Esophagus squamous epithelium (tissue), 5 donors: ENCODE data around the gene PATL2. TPM values are rescaled to one million over a fixed set of nuclear protein-coding genes. Genes with fewer than 3 reads are reported as not detected.
"Not testable (repeated sequence)": the region's sequence is repeated elsewhere in the genome, so short reads cannot be mapped to it uniquely, and the experiment has no call there.

ENCODE experiments used
- DNase-seq: peaks from one replicate; lab custom pipeline; 2025; lab: John Stamatoyannopoulos, UW
- H3K27ac ChIP-seq, 4 donors: fragments of 200-600 bp; sonication (generic); one replicate each; pipeline ENCODE4 v1.5.1; 2016 to 2019; ENCODE audit warnings: mild to moderate bottlenecking in 1 of 4
- H3K27me3 ChIP-seq, 4 donors: fragments of 200-600 bp; sonication (generic); 1 replicate in 3 of 4; 2 replicates in 1 of 4; pipeline versions ENCODE4 v1.5.1 to v1.6.0; 2017 to 2021; ENCODE audit warnings: antibody characterized with exemption in 1 of 4
- H3K36me3 ChIP-seq, 3 donors: fragments of 200-600 bp; sonication (generic); one replicate each; pipeline ENCODE4 v1.5.1; 2016 to 2019
- H3K4me1 ChIP-seq, 3 donors: fragments of 200-600 bp; sonication (generic); one replicate each; pipeline ENCODE4 v1.5.1; 2017 to 2019
- H3K4me3 ChIP-seq, 4 donors: fragments of 200-600 bp; sonication (generic); 1 replicate in 3 of 4; 2 replicates in 1 of 4; pipeline ENCODE4 v1.5.1; 2016 to 2019; ENCODE audit warnings: mild to moderate bottlenecking in 2 of 4, moderate library complexity in 1 of 4
- H3K9me3 ChIP-seq, 3 donors: fragments of 200-600 bp; sonication (generic); one replicate each; pipeline ENCODE4 v1.5.1; 2016 to 2019
- POLR2A ChIP-seq, 4 donors: fragments of 450-650 bp; IDR thresholded peaks; one replicate each; pipeline ENCODE4 v1.6.1; 2017; ENCODE audit warnings: antibody characterized with exemption in 4 of 4, mild to moderate bottlenecking in 4 of 4, moderate library complexity in 3 of 4
- WGBS, 2 donors: methylation state at CpG; one replicate each; pipeline ENCODE4 v1.1.5; 2018; 5-methylcytosine and 5-hydroxymethylcytosine counted together
- intact Hi-C: fragments of 100-400 bp; cut with DNase I; formaldehyde crosslinking; loops from one replicate; pipeline ENCODE4 v1.15.0; 2022
- total RNA-seq, 4 donors: library from RNA; depleted of rRNA; stranded (reverse); fragments of >200 nt; gene quantifications; one replicate each; pipeline ENCODE4 v1.1.0, GENCODE V29; 2016
- TF ChIP-seq, protein P1 (sequence below), 6 experiments: fragments of 450-650 bp in 4 of 6; fragments of 200-600 bp in 2 of 6; sonication (generic) in 2 of 6; IDR thresholded peaks; one replicate each; pipeline ENCODE4 v1.5.1; 2016 to 2019; ENCODE audit warnings: antibody characterized with exemption in 6 of 6, mild to moderate bottlenecking in 4 of 6, moderate library complexity in 4 of 6
- donor health status: DM: yes; HTN: yes; CAD: no.

Gene PATL2
- total RNA-seq, 4 donors from 2014 or later, result 1.3 TPM; not detected in 3

GRCh38 chr15:44728576-44729407 is 17.7 kb upstream of the PATL2 start:
- peak; percentile 86 for DNase-seq
- peak in 2 of 4 donors; percentile 85 to 98 for TF ChIP-seq POLR2A (IDR thresholded peaks at IDR 0.05)
- TF ChIP-seq, protein P1, sequence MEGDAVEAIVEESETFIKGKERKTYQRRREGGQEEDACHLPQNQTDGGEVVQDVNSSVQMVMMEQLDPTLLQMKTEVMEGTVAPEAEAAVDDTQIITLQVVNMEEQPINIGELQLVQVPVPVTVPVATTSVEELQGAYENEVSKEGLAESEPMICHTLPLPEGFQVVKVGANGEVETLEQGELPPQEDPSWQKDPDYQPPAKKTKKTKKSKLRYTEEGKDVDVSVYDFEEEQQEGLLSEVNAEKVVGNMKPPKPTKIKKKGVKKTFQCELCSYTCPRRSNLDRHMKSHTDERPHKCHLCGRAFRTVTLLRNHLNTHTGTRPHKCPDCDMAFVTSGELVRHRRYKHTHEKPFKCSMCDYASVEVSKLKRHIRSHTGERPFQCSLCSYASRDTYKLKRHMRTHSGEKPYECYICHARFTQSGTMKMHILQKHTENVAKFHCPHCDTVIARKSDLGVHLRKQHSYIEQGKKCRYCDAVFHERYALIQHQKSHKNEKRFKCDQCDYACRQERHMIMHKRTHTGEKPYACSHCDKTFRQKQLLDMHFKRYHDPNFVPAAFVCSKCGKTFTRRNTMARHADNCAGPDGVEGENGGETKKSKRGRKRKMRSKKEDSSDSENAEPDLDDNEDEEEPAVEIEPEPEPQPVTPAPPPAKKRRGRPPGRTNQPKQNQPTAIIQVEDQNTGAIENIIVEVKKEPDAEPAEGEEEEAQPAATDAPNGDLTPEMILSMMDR (IDR thresholded peaks at IDR 0.05), result peak in 2 of 6 experiments; percentile 14 to 19
- peak overlapping the region; percentile 94 to 100 (median 98) for H3K27ac ChIP-seq
- H3K27me3 ChIP-seq, result no peaks in the 10 kb centered on the region
- WGBS, 2 donors, result 1 to 3% methylated on average over 18 to 24 of the region's 36 CpGs
- H3K4me1 ChIP-seq, result peaks cover 15 to 69% (median 42%) of the 10 kb centered on the region in 3 donors
- peaks cover 0 to 14% (median 0%) of the 10 kb centered on the region in 3 donors for H3K36me3 ChIP-seq
- intact Hi-C loops, result no loop called here
- peak overlapping the region; percentile 55 to 95 (median 76) for H3K4me3 ChIP-seq
- H3K9me3 ChIP-seq, result no peaks in the 10 kb centered on the region

GRCh38 chr15:44728232-44728575 is 17.1 kb upstream of the PATL2 start:
- intact Hi-C loops, DNase-seq, H3K9me3 ChIP-seq, H3K27me3 ChIP-seq: not testable (repeated sequence)
- Histone ChIP-seq H3K27ac (peak overlapping the region; percentile 94 to 100 (median 98)), H3K4me3 (peak overlapping the region; percentile 55 to 95 (median 76)), H3K36me3 (peaks cover 0 to 14% (median 0%) of the 10 kb centered on the region in 3 donors), H3K4me1 (peaks cover 15 to 72% (median 42%) of the 10 kb centered on the region in 3 donors)
- WGBS, 2 donors, result 42 to 46% methylated on average over 5 of the region's 5 CpGs

- peaks cover 15 to 72% (median 42%) of the 10 kb centered on the region in 3 donors for H3K4me1 ChIP-seq
- 63 to 66% methylated on average over 6 of the region's 6 CpGs for WGBS, 2 donors
- intact Hi-C loops, result no loop called here
- peak overlapping the region; percentile 94 to 100 (median 98) for H3K27ac ChIP-seq
- H3K9me3 ChIP-seq, result no peaks in the 10 kb centered on the region
- peaks cover 0 to 14% (median 0%) of the 10 kb centered on the region in 3 donors for H3K36me3 ChIP-seq
- TF ChIP-seq, protein P1 (IDR thresholded peaks at IDR 0.05), result no peak
- TF ChIP-seq POLR2A (IDR thresholded peaks at IDR 0.05), result no peak
- no peaks in the 10 kb centered on the region for H3K27me3 ChIP-seq
- no peak for DNase-seq
- H3K4me3 ChIP-seq, result no peak overlapping the region
These were observed 16.5 kb upstream of the PATL2 start for GRCh38 chr15:44727485-44728231.

GRCh38 chr15:44726568-44727484 is 15.7 kb upstream of the PATL2 start:
- peaks cover 0 to 7% (median 0%) of the 10 kb centered on the region in 3 donors for H3K36me3 ChIP-seq
- peaks cover 15 to 71% (median 40%) of the 10 kb centered on the region in 3 donors for H3K4me1 ChIP-seq
- 10 to 15% methylated on average over 4 to 5 of the region's 5 CpGs for WGBS, 2 donors
- peak overlapping the region; percentile 94 to 100 (median 98) for H3K27ac ChIP-seq
- intact Hi-C loops, result no loop called here
- peak; percentile 35 for DNase-seq
- no peaks in the 10 kb centered on the region for H3K27me3 ChIP-seq
- no peaks in the 10 kb centered on the region for H3K9me3 ChIP-seq
- H3K4me3 ChIP-seq, result peak overlapping the region in 3 of 4 donors; percentile 13 to 43 (median 20)
- TF ChIP-seq, protein P1 (IDR thresholded peaks at IDR 0.05), result no peak
- TF ChIP-seq POLR2A (IDR thresholded peaks at IDR 0.05), result peak in 3 of 4 donors; percentile 27 to 72 (median 58)

GRCh38 chr15:44726136-44726535 is 15.0 kb upstream of the PATL2 start:
- no peaks in the 10 kb centered on the region for H3K9me3 ChIP-seq
- H3K36me3 ChIP-seq, result no peaks in the 10 kb centered on the region
- peaks cover 15 to 64% (median 33%) of the 10 kb centered on the region in 3 donors for H3K4me1 ChIP-seq
- H3K27me3 ChIP-seq, result no peaks in the 10 kb centered on the region
- DNase-seq, result no peak
- peak overlapping the region in 3 of 4 donors; percentile 13 to 43 (median 20) for H3K4me3 ChIP-seq
- TF ChIP-seq, protein P1 (IDR thresholded peaks at IDR 0.05), result no peak
- TF ChIP-seq POLR2A (IDR thresholded peaks at IDR 0.05), result no peak
- intact Hi-C loops, result no loop called here
- 20 to 39% methylated on average over 7 of the region's 7 CpGs for WGBS, 2 donors
- H3K27ac ChIP-seq, result peak overlapping the region; percentile 94 to 100 (median 98)
